Measurements from ENCODE around the gene TPPP3.

GRCh38 chr16:67417333-67418061 is 24.2 kb upstream of the TPPP3 start:
- no peak for TF ChIP-seq HDAC2 (IDR thresholded peaks at IDR 0.05)
- no peak for TF ChIP-seq POLR2A (conservative IDR thresholded peaks at IDR 0.05)

Data from K562 (cell line).